PC-3 (cell line): ENCODE results near the gene MYO7A. TPM values are rescaled to one million over a fixed set of nuclear protein-coding genes. Genes with fewer than 3 reads are reported as not detected.
A peak's percentile ranks its signal among the peaks of the same experiment; 100 is the strongest.

ENCODE experiments used
- ATAC-seq: fragments of 200-7000 bp; cut with Tn5 transposase; 2 replicates; pipeline ENCODE4 v1.9.1; 2020; ENCODE audit warnings: mild to moderate bottlenecking, moderate library complexity
- BruUV-seq: library from RNA; stranded (reverse); fragments of 400-500 nt; replicated peaks from 2 replicates; lab custom pipeline; 2021; lab: Mats Ljungman, UMichigan
- CTCF ChIA-PET: fragments of 300-600 bp; sonication (Branson Sonifier 250); formaldehyde crosslinking; loops from one replicate; lab custom pipeline; 2022; ENCODE audit warnings: antibody characterized with exemption; lab: Charles Lee
- POLR2A ChIA-PET: fragments of 300-600 bp; sonication (Branson Sonifier 250); formaldehyde crosslinking; loops from one replicate; lab custom pipeline; 2022; ENCODE audit warnings: antibody characterized with exemption; ENCODE audit not compliant: unreplicated experiment; lab: Charles Lee
- DNase-seq: peaks from one replicate; pipeline ENCODE4 v3.0.0-alpha.2; 2015
- H2AFZ ChIP-seq: fragments of 300-600 bp; sonication (generic); 2 replicates; pipeline ENCODE4 v1.6.0; 2016; ENCODE audit warnings: antibody characterized with exemption, low read length
- H3F3A ChIP-seq: fragments of 300-600 bp; sonication (generic); one replicate; pipeline ENCODE4 v1.6.0; 2017; ENCODE audit warnings: antibody characterized with exemption, low read length, control low read depth, mild to moderate bottlenecking; ENCODE audit not compliant: unreplicated experiment
- H3K27ac ChIP-seq: fragments of 300-600 bp; sonication (generic); 2 replicates; pipeline ENCODE4 v1.5.1; 2016; ENCODE audit warnings: mild to moderate bottlenecking, low read length
- H3K27me3 ChIP-seq: fragments of 300-600 bp; sonication (generic); 2 replicates; pipeline ENCODE4 v1.6.1; 2016; ENCODE audit warnings: low read length, mixed read lengths
- H3K36me3 ChIP-seq: fragments of 300-600 bp; sonication (generic); 2 replicates; pipeline ENCODE4 v1.6.1; 2016; ENCODE audit warnings: low read depth, mixed run types, low read length, mixed read lengths
- H3K4me1 ChIP-seq: fragments of 300-600 bp; sonication (generic); 2 replicates; pipeline ENCODE4 v1.5.1; 2016; ENCODE audit warnings: low read length; ENCODE audit not compliant: insufficient read depth
- H3K4me2 ChIP-seq: fragments of 300-600 bp; sonication (generic); 2 replicates; pipeline ENCODE4 v1.6.0; 2016; ENCODE audit warnings: low read length
- H3K4me3 ChIP-seq: fragments of 300-600 bp; sonication (generic); 2 replicates; pipeline ENCODE4 v1.5.1; 2016; ENCODE audit warnings: mild to moderate bottlenecking, low read length, mixed read lengths
- H3K79me2 ChIP-seq: fragments of 300-600 bp; sonication (generic); 2 replicates; pipeline ENCODE4 v1.6.1; 2017; ENCODE audit warnings: low read length, mixed read lengths
- H3K9ac ChIP-seq: fragments of 300-600 bp; sonication (generic); 2 replicates; pipeline ENCODE4 v1.6.0; 2016; ENCODE audit warnings: mild to moderate bottlenecking, low read length
- H3K9me2 ChIP-seq: fragments of 300-600 bp; sonication (generic); replicated peaks from 2 replicates; pipeline ENCODE4 v1.6.1; 2016; ENCODE audit warnings: mixed run types, low read length, mixed read lengths
- H3K9me3 ChIP-seq: fragments of 300-600 bp; sonication (generic); 2 replicates; pipeline ENCODE4 v1.6.1; 2016; ENCODE audit warnings: low read length, mixed read lengths
- H4K20me1 ChIP-seq: fragments of 300-600 bp; sonication (generic); 2 replicates; pipeline ENCODE4 v1.6.1; 2016; ENCODE audit warnings: low read length, mixed read lengths
- CTCF ChIP-seq: fragments of 300-600 bp; sonication (generic); conservative IDR thresholded peaks from 2 replicates; pipeline ENCODE4 v1.5.1; 2017; ENCODE audit warnings: antibody characterized with exemption, low read depth, mild to moderate bottlenecking, low read length
- EZH2 ChIP-seq: fragments of 300-600 bp; sonication (generic); IDR thresholded peaks from one replicate; pipeline ENCODE4 v1.6.1; 2017; ENCODE audit warnings: antibody characterized with exemption, mild to moderate bottlenecking, low read length; ENCODE audit not compliant: unreplicated experiment
- EZH2phosphoT487 ChIP-seq: fragments of 300-600 bp; sonication (generic); IDR thresholded peaks from 2 replicates; pipeline ENCODE4 v1.6.1; 2018; ENCODE audit warnings: mild to moderate bottlenecking, antibody characterized with exemption, low read length, borderline replicate concordance
- intact Hi-C: fragments of 100-400 bp; cut with micrococcal nuclease; formaldehyde crosslinking; loops from 2 replicates; pipeline ENCODE4 v1.9.0; 2023
- total RNA-seq: library from RNA; depleted of rRNA; stranded (reverse); fragments of >200 nt; gene quantifications from 2 replicates; pipeline ENCODE4 v1.2.3, GENCODE V29; 2014

MYO7A gene
- total RNA-seq, 1 experiment from 2014 or later = 0.66 TPM

GRCh38 chr11:77112641-77113381, 15.2 kb upstream of the MYO7A start:
- no TSS peak for BruUV-seq
- POLR2A ChIA-PET = no interaction called here
- ATAC-seq (no peak), DNase-seq (no peak)
- peaks cover 39% of the 10 kb centered on the region for H3K4me1 ChIP-seq
- H2AFZ ChIP-seq = no peak overlapping the region
- H3K4me3 ChIP-seq = no peak overlapping the region
- no peaks in the 10 kb centered on the region for H3K9me3 ChIP-seq
- intact Hi-C loops = loop anchor here (1.0 to 10.0 kb wide), 2 partner anchors 66 to 308 kb away; no protein-coding TSS in a partner anchor
- no peak overlapping the region for H3K9ac ChIP-seq
- CTCF ChIA-PET = interaction anchor here (0.6 to 1.1 kb wide), 2 partner anchors 65 to 404 kb away, joined by 3 read pairs; no protein-coding TSS in a partner anchor
- H3K9me2 ChIP-seq = no peaks in the 10 kb centered on the region
- H4K20me1 ChIP-seq = no peaks in the 10 kb centered on the region
- H3K4me2 ChIP-seq = no peak overlapping the region
- H3F3A ChIP-seq = no peaks in the 10 kb centered on the region
- no peaks in the 10 kb centered on the region for H3K79me2 ChIP-seq
- H3K27me3 ChIP-seq = no peaks in the 10 kb centered on the region
- no peak overlapping the region for H3K27ac ChIP-seq
- no peaks in the 10 kb centered on the region for H3K36me3 ChIP-seq
- TF ChIP-seq EZH2 (no peak), CTCF (0 out of 2 replicates have a peak, but pooled peaks have one; percentile 27), EZH2phosphoT487 (no peak)

GRCh38 chr11:77113382-77114088, 14.5 kb upstream of the MYO7A start:
- ATAC-seq (peak; percentile 45), DNase-seq (peak; percentile 67)
- no peak overlapping the region for H3K27ac ChIP-seq
- H3K4me1 ChIP-seq = peaks cover 33% of the 10 kb centered on the region
- intact Hi-C loops = loop anchor here (1.0 to 10.0 kb wide), 2 partner anchors 66 to 309 kb away; no protein-coding TSS in a partner anchor
- H3K27me3 ChIP-seq = no peaks in the 10 kb centered on the region
- BruUV-seq = no TSS peak
- H3K9me3 ChIP-seq = no peaks in the 10 kb centered on the region
- peak; percentile 88 for TF ChIP-seq CTCF
- no peak for TF ChIP-seq EZH2
- no peak for TF ChIP-seq EZH2phosphoT487
- no peaks in the 10 kb centered on the region for H4K20me1 ChIP-seq
- no peak overlapping the region for H2AFZ ChIP-seq
- no peaks in the 10 kb centered on the region for H3F3A ChIP-seq
- no peaks in the 10 kb centered on the region for H3K9me2 ChIP-seq
- ChIA-PET CTCF (interaction anchor here (0.7 kb wide), 1 partner anchor 214 kb away, joined by 6 read pairs; no protein-coding TSS in a partner anchor), POLR2A (no interaction called here)
- no peak overlapping the region for H3K4me2 ChIP-seq
- H3K4me3 ChIP-seq = no peak overlapping the region
- no peak overlapping the region for H3K9ac ChIP-seq
- H3K79me2 ChIP-seq = no peaks in the 10 kb centered on the region
- no peaks in the 10 kb centered on the region for H3K36me3 ChIP-seq
